ENCODE data around the gene TRRAP.

TRRAP gene

DNA sequence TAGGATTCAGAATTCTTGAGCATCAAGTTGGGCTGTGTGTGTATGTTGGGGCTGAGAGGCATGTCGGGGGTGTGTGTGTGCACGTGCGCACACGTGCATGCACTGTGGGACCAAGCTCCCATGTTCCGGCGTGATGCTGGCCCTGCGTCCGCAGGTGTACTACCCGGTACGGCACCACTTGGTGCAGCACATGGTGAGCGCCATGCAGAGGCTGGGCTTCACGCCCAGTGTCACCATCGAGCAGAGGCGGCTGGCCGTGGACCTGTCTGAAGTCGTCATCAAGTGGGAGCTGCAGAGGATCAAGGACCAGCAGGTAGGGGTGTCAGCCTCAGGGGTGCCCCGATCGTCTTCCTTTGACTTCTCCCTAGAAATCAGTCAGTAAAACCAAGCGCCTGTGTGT is 77.7 kb downstream of the TRRAP start:
- Histone ChIP-seq H3K4me3 (ENCODE audit: low read depth, low read length) (no peak overlapping the region), H2AFZ (no peak overlapping the region), H3K79me2 (no peaks in the 10 kb centered on the region), H3K4me2 (ENCODE audit: low read length) (no peak overlapping the region), H3K36me3 (ENCODE audit: control insufficient read depth, insufficient read depth, low read length) (no peaks in the 10 kb centered on the region), H3K27ac (no peak overlapping the region), H3K9ac (no peak overlapping the region), H3K4me1 (no peaks in the 10 kb centered on the region), H3K9me3 (ENCODE audit: control insufficient read depth, low read length) (no peaks in the 10 kb centered on the region), H3K27me3 (ENCODE audit: control insufficient read depth, insufficient read depth, low read length) (no peaks in the 10 kb centered on the region)
- TF ChIP-seq, protein P1, sequence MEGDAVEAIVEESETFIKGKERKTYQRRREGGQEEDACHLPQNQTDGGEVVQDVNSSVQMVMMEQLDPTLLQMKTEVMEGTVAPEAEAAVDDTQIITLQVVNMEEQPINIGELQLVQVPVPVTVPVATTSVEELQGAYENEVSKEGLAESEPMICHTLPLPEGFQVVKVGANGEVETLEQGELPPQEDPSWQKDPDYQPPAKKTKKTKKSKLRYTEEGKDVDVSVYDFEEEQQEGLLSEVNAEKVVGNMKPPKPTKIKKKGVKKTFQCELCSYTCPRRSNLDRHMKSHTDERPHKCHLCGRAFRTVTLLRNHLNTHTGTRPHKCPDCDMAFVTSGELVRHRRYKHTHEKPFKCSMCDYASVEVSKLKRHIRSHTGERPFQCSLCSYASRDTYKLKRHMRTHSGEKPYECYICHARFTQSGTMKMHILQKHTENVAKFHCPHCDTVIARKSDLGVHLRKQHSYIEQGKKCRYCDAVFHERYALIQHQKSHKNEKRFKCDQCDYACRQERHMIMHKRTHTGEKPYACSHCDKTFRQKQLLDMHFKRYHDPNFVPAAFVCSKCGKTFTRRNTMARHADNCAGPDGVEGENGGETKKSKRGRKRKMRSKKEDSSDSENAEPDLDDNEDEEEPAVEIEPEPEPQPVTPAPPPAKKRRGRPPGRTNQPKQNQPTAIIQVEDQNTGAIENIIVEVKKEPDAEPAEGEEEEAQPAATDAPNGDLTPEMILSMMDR (IDR thresholded peaks at IDR 0.05) = no peak

DNA sequence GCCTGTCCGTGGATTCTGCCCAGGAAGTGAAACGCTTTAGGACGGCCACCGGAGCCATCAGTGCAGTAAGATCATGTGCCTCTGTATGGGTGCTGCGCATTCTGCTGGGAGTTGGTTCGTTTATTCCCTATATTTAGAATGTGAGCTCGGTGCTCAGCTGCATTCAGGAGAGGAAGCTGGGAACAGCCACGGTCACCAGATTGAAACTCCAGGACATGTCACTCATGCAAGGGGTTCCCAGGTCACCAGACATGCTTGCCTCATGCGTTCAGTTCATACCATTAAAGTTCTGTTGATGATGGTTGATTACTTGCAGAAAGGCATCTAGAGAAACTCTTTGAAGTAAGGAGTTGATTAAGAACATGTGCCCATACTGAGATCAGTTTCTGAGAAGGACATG is 78.1 kb downstream of the TRRAP start:
- Histone ChIP-seq H3K4me3 (ENCODE audit: low read depth, low read length) (no peak overlapping the region), H3K36me3 (ENCODE audit: control insufficient read depth, insufficient read depth, low read length) (no peaks in the 10 kb centered on the region), H3K4me2 (ENCODE audit: low read length) (no peak overlapping the region), H3K4me1 (no peaks in the 10 kb centered on the region), H3K9me3 (ENCODE audit: control insufficient read depth, low read length) (no peaks in the 10 kb centered on the region), H2AFZ (no peak overlapping the region), H3K9ac (no peak overlapping the region), H3K27me3 (ENCODE audit: control insufficient read depth, insufficient read depth, low read length) (no peaks in the 10 kb centered on the region), H3K79me2 (no peaks in the 10 kb centered on the region), H3K27ac (no peak overlapping the region)
- TF ChIP-seq, protein P1 (IDR thresholded peaks at IDR 0.05) = no peak

DNA sequence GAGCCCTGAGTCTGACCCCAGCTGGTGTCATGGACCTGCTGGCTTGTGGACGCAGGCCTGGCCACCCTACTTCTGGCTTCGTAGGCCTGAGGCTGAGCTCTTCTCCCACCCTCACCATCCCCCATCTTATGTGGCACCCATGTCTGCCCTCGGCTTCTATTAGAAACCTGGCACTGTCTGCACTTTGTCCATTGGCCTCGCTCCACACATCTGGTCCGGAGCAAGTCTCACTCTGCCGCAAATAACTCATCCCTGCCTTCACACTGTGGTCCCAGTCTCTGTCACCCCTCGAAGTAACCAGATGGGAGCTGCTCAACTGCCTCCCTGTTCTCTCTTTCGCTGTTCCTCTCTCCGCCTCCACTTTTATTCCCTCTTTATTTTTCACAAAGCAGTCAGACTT is 78.6 kb downstream of the TRRAP start:
- Histone ChIP-seq H3K9me3 (ENCODE audit: control insufficient read depth, low read length) (no peaks in the 10 kb centered on the region), H3K27ac (no peak overlapping the region), H3K79me2 (no peaks in the 10 kb centered on the region), H3K4me2 (ENCODE audit: low read length) (no peak overlapping the region), H2AFZ (no peak overlapping the region), H3K9ac (no peak overlapping the region), H3K27me3 (ENCODE audit: control insufficient read depth, insufficient read depth, low read length) (no peaks in the 10 kb centered on the region), H3K36me3 (ENCODE audit: control insufficient read depth, insufficient read depth, low read length) (no peaks in the 10 kb centered on the region), H3K4me1 (no peaks in the 10 kb centered on the region), H3K4me3 (ENCODE audit: low read depth, low read length) (no peak overlapping the region)
- TF ChIP-seq, protein P1 (IDR thresholded peaks at IDR 0.05) = no peak

DNA sequence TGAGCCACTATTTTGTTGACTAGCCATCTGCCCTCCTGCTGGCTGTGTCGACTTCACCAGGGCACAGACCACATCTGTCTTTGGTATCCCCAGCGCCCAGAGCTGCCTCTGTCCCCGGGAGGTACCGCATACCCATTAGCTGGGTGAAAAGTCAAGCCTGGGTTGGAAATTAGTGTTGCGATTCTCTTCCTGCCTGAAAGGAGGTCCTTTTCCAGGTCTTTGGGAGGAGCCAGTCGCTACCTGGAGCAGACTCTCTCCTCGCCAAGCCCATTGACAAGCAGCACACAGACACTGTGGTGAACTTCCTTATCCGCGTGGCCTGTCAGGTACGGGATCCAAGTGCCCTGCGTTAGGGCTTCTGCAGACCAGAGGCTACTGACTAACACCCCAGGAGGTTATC is 79.4 kb downstream of the TRRAP start:
- H3K36me3 ChIP-seq (ENCODE audit: control insufficient read depth, insufficient read depth, low read length) = no peaks in the 10 kb centered on the region
- H3K79me2 ChIP-seq = peaks cover 5% of the 10 kb centered on the region
- no peak overlapping the region for H3K9ac ChIP-seq
- no peak overlapping the region for H3K4me3 ChIP-seq (ENCODE audit: low read depth, low read length)
- no peaks in the 10 kb centered on the region for H3K9me3 ChIP-seq (ENCODE audit: control insufficient read depth, low read length)
- no peak overlapping the region for H3K4me2 ChIP-seq (ENCODE audit: low read length)
- no peak overlapping the region for H2AFZ ChIP-seq
- H3K4me1 ChIP-seq = no peaks in the 10 kb centered on the region
- TF ChIP-seq, protein P1 (IDR thresholded peaks at IDR 0.05) = no peak
- H3K27me3 ChIP-seq (ENCODE audit: control insufficient read depth, insufficient read depth, low read length) = no peaks in the 10 kb centered on the region
- no peak overlapping the region for H3K27ac ChIP-seq

DNA sequence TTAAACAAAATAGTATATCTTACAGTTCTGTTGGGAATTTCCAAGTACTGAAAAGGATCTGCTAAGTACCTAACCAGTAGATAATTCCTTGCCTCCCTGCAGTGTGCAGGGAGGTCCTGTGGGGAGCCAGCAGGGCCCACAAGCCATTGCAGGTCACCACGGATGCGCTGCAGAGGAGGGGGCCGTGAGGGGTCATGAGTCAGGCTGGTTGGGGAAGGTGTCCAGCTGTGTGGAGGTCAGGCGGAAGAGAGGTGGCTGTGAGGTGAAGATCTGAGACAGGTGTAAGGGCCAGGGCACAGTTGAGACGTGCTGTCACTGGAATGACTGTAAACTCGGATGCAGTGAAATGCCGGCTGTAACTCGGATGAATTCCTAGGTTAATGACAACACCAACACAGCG is 80.6 kb downstream of the TRRAP start:
- Histone ChIP-seq H3K4me3 (ENCODE audit: low read depth, low read length) (no peak overlapping the region), H3K9ac (no peak overlapping the region), H3K4me1 (no peaks in the 10 kb centered on the region), H3K9me3 (ENCODE audit: control insufficient read depth, low read length) (no peaks in the 10 kb centered on the region), H3K27me3 (ENCODE audit: control insufficient read depth, insufficient read depth, low read length) (no peaks in the 10 kb centered on the region), H3K27ac (no peak overlapping the region), H2AFZ (no peak overlapping the region), H3K79me2 (peaks cover 8% of the 10 kb centered on the region), H3K4me2 (ENCODE audit: low read length) (no peak overlapping the region), H3K36me3 (ENCODE audit: control insufficient read depth, insufficient read depth, low read length) (no peaks in the 10 kb centered on the region)
- TF ChIP-seq, protein P1 (IDR thresholded peaks at IDR 0.05) = no peak

Data from parathyroid adenoma (tissue), 2 donors.